SK-N-SH (cell line): ENCODE results near the gene EMP3.

ENCODE experiments used
- EZH2phosphoT487 ChIP-seq: fragments of 200-600 bp; sonication (generic); IDR thresholded peaks from 2 replicates; pipeline ENCODE4 v1.6.1; 2017; ENCODE audit warnings: low read depth, mixed run types, mild to moderate bottlenecking, antibody characterized with exemption, moderate library complexity, borderline replicate concordance
- FOXM1 ChIP-seq: IDR thresholded peaks from 2 replicates; pipeline ENCODE4 v1.4.0; 2012; ENCODE audit warnings: low read depth, mild to moderate bottlenecking
- GABPA ChIP-seq: IDR thresholded peaks from 2 replicates; pipeline ENCODE4 v1.4.0; 2012; ENCODE audit warnings: low read depth, mild to moderate bottlenecking
- POLR2AphosphoS5 ChIP-seq: IDR thresholded peaks from 2 replicates; pipeline ENCODE4 v1.6.1; 2012; ENCODE audit warnings: low read depth, low read length
- TF ChIP-seq, protein P1 (sequence below): fragments of 200-600 bp; sonication (generic); IDR thresholded peaks from 2 replicates; pipeline ENCODE4 v1.6.1; 2017; ENCODE audit warnings: antibody characterized with exemption, mild to moderate bottlenecking, moderate library complexity
- TF ChIP-seq, protein P2 (sequence below): IDR thresholded peaks from 2 replicates; pipeline ENCODE4 v1.4.0; 2012; ENCODE audit warnings: low read depth

DNA sequence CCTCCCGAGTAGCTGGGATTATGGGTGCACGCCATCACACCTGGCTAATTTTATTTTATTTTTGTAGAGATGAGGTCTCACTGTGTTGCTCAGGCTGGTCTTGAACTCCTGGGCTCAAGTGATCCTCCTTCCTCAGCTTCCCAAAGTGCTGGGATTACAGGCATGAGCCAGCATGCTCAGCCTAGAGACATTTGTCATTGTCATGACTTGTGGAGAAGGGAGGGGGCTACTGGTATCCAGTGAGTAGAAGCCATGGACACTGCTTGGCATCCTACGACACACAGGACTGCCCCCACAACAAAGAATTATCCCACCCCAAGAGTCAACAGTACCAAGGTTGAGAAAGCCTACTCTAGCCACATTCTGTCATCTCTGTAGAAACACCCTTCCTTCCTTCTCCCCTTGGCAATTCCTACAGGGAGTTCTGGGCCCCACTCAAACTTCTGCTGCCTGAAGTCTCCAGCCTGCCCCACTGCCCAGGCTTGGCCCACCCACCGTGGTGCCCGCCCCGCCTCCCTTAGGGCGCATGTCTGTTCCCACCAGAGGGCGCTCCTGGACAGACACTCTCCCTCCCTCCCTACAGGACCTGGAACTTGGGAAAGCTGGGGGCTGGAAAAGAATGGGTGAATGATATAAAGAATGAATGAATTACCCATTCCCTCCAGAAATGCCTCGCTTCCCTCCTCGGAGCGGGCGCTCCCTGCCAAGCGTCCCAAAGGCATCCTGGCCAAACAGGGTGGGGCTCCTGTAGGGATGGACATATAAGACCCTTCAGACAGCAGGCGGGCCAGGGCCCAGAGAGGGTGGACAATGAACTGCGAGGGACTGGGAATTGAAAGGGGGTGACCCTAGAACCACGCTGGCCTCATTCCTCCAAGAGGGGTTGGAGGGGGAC is 5.5 kb upstream of the EMP3 start:
- TF ChIP-seq, protein P1, sequence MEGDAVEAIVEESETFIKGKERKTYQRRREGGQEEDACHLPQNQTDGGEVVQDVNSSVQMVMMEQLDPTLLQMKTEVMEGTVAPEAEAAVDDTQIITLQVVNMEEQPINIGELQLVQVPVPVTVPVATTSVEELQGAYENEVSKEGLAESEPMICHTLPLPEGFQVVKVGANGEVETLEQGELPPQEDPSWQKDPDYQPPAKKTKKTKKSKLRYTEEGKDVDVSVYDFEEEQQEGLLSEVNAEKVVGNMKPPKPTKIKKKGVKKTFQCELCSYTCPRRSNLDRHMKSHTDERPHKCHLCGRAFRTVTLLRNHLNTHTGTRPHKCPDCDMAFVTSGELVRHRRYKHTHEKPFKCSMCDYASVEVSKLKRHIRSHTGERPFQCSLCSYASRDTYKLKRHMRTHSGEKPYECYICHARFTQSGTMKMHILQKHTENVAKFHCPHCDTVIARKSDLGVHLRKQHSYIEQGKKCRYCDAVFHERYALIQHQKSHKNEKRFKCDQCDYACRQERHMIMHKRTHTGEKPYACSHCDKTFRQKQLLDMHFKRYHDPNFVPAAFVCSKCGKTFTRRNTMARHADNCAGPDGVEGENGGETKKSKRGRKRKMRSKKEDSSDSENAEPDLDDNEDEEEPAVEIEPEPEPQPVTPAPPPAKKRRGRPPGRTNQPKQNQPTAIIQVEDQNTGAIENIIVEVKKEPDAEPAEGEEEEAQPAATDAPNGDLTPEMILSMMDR: peak; percentile 73
- TF ChIP-seq, protein P2, sequence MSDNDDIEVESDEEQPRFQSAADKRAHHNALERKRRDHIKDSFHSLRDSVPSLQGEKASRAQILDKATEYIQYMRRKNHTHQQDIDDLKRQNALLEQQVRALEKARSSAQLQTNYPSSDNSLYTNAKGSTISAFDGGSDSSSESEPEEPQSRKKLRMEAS: no peak
- no peak for TF ChIP-seq FOXM1
- no peak for TF ChIP-seq GABPA
- TF ChIP-seq POLR2AphosphoS5: no peak
- no peak for TF ChIP-seq EZH2phosphoT487
